Stimulated activated CD8-positive, alpha-beta memory T cell treated with anti-CD3 and anti-CD28 coated beads, Interleukin-12 subunit alpha, Interleukin-12 subunit beta, amount 100 ng/mL, for 24 hours (primary cell): ENCODE measurements around the gene CHST11.
"Not testable (repeated sequence)": the region's sequence is repeated elsewhere in the genome, so short reads cannot be mapped to it uniquely, and the experiment has no call there.

Experiments
- DNase-seq: peaks from one replicate; pipeline ENCODE4 v3.0.0-alpha.2; 2020; ENCODE audit errors: extremely low read depth

The CHST11 gene

DNA sequence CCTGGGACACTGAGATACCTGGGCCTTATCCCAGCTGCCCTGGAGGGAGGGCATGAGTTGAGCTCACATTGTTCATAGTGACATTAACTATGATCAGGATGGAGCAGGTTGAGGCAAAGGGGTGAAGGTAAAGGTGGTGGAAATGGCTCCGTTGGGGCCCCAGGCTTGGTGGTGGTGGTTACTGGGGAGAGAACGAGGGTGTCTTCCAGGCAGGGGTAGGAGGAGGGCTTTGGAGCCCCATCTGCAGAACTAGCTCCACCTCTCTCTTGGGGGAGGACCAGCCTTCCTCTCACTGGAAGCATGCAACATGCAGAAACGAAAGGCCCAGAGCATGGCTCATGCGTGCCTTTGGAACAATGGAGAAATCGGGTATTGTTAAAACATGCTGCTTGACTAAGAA lies 284.3 kb downstream of the CHST11 start:
- no peak for DNase-seq

DNA sequence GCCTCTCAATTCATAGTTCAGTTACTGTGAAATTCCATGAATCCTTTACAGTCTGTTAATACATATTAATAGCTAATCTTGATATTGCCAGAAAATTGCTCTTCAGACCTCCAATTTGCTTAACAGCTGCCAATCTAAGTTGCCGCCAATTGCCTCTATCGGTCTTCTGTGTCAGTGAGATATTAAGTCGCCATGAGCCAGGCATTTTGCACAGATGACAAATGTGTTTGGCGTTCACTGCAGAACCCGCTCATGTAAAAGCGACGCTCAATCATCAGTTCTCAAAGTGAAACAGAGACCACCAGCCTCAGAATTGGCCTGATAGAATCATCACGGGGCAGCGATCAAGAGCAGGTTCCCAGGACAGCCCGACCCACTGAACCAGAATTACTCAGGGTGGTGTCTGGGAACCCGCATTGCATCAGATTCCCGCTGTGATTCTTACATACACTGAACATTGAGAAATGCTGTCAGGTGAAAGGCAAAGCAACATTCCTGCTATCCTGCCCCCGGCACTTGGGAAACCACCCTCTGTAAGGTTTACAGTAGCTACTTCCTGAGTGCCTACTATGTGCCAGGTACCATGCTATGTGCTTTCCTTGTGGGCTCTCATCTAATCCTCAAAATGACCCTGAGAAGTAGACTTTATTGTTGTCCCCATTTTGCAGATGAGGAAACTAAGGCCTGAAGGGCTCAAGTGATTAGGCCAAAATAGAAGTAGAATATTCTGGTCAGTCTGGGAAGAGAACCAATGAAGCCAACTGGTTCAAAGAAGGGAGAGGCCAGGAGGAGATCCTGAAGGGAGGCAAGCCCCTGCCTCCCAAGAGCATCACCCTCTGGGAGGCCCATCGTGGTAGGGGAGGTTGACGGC lies 285.0 kb downstream of the CHST11 start:
- no peak for DNase-seq

DNA sequence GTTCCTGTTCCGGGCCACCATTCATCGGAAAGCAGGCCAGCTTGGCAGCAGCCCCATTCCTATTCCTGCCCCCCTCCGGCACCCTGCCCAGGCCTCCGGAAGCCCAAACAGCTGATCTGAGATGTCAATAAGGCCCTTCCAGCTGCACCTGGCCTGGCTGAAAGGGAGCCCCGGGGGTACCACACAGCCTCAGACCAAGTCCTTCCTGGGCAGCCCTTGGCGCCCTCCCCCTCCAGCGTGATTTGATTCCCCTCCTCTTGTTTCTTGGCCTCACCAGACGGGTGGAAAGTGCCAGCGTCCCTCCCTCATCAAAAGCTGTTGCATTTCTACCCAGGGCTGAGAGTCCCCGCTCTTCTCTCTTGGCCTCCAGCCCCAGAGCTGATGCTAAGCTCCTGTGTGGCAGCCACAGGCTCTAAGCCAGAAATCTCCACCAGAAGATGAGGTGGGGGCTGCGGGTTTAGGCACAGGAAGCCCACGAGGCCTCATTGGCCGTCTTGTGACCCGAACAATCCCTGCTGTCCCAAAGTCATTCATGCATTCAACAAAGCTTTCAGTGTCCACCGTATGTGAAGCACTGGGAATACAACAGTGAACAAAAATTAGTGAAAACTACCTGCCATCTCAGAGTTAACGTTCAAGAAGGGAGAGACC lies 285.9 kb downstream of the CHST11 start:
- no peak for DNase-seq

DNA sequence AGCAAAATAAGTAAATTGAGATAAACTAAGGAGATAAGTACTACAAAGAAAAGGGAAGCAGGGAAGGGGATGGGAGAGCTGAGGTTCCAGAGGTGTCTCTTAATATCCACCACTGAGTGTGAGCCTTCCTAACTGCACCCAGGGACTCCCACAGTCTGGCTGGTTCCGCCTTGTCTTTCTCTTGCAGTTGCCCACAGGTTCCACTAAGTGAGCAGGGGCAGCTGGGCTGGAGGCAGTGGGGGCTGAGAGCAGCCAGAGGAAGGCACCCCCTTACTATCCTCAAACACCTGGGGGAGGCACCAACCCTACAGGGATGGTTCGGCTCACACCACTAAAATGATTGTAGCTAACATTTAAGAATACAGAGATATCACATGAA lies 286.4 kb downstream of the CHST11 start:
- no peak for DNase-seq

DNA sequence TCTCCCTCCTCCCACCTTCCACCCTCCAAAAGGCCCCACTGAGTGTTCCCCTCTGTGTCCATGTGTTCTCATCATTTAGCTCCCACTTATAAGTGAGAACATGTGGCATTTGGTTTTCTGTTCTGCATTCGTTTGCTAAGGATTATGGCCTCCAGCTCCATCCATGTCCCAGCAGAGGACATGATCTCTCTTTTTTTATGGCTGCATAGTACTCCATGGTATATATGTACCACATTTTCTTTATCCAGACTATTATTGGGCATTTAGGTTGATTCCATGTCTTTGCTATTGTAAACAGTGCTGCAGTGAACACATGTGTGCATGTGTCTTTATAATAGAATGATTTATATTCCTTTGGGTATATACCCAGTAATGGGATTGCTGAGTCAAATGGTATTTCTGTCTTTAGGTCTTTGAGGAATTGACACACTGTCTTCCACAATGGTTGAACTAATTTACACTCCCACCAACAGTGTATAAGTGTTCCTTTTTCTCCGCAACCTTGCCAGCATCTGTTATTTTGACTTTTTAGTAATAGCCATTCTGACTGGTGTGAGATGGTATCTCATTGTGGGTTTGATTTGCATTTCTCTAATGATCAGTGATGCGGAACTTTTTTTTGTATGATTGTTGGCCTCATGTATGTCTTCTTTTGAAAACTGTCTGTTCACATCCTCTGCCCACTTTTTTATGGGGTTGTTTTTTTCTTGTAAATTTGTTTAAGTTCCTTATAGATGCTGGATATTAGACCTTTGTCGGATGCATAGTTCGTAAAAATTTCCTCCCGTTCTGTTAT lies 287.2 kb downstream of the CHST11 start:
- DNase-seq, result not testable (repeated sequence)

DNA sequence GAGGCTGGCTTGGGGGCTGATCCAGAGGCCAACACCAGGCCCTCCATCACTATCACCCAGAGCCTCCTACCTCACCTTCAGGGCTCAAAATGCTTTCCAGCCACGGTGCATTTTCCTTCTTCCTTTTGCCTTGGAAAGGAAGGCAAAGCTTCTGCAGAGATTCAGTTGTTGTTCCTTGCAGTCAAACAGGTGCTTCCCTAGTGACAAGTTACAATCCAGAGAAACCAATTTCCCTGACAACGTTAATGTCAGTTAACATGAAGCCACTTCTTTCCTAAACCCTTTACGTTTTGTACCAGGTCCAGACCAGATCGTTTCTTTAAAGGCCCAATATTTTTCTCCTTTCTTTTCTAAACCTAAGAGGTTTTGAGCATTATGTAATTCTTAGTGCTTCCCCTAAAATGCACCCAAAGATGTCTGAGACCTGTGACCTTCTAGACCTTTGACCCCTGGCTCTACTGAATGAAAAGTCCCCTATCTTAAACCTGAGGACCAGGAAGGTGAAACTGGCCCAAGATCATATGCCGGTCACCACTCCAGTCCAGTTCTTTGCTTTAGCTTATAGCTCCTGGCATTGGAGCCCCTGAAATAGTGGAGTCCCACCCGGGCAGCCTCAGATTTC lies 289.8 kb downstream of the CHST11 start:
- no peak for DNase-seq

DNA sequence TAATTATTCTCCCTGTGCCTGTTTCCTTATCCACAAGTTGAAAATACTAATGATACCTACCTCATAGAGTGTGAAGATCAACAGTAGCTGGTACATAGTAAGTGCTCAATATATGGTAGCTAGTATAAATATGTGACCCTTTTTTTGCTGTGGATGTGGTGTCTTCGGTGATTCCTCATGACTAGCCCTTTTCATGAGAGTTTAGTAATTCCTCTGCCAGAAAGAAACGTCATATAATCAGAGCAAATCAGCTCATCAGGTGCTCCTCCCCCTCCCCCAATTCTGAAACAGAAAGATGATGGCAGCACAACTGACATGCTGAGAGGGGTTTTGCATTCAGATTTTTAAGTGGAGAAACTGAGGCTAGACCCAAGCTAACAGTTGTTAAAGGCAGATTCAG lies 290.6 kb downstream of the CHST11 start:
- no peak for DNase-seq

DNA sequence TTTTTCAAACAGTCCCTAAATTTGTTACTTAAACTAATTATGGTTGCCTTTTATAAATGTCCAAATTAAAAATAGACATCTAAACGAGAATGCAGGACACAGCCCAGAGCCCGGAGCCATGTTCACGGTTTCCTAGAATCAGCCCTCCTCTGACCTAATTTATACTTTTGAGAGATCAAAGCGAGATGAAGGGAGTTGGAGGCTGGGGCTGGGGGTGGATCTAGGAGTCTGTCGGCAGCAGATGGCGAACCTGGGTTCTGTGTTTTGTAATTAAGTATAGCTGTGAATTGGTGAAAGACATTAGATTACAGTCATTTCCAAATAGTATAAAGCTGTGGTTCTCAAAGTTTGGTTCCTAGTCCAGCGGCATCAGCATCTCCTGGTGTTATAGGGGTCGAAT lies 291.2 kb downstream of the CHST11 start:
- DNase-seq, result no peak

DNA sequence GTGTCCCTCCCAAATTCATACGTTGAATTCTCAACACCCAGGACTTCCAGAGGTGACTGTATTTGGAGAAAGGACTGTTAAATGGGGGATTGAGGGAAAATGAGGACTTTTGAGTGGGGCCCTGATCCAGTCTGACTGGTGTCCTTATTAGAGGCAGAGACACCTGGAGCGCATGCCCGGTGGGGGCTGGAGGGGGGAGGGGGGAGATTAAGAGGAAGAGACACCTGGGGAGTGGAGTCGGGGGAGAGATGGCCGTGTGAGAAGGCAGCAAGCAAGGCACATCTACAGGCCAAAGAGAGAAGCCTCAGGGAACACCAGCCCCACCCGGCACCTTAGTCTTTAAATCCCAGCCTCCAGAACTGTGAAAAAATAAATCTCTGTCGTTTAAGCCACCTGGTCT lies 291.6 kb downstream of the CHST11 start:
- no peak for DNase-seq

DNA sequence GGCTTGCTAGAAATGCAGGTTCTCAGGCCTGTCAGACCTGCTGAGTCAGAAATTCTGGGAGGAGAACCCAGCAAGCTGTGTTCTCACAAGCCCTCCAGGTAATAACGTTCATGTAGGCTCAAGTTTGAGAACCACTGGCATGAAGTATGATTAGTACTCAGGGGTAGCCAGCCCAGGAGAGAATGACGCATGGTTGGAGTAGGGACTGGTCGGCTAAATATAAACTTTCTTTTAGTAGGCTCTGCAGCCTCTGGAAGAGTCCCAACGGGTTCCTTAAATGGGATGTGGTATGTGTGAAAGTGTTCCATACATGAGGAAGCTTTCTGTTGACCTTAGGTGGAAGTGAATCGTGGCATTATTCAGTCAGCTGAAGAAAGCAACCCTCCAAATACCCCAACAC lies 292.0 kb downstream of the CHST11 start:
- no peak for DNase-seq

DNA sequence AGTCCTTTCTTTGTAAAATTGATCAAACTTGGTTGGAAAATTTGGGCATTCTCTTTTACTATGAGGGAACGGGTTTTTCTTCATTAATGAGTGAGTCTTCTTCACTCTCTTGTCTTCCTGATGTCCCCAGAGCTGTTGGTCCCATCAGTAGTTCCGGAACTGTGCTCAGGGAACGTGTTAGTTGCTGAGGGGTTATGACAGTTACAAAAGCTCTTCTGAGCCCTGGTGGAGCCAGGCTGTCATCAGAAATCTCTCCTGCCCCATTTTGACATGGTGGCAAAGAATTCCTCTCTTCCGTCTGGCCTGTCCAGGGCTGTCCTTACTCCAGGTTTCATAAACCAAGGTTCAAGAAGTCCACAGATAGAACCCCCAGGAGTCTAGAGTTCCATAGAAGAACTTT lies 292.8 kb downstream of the CHST11 start:
- DNase-seq, result no peak

DNA sequence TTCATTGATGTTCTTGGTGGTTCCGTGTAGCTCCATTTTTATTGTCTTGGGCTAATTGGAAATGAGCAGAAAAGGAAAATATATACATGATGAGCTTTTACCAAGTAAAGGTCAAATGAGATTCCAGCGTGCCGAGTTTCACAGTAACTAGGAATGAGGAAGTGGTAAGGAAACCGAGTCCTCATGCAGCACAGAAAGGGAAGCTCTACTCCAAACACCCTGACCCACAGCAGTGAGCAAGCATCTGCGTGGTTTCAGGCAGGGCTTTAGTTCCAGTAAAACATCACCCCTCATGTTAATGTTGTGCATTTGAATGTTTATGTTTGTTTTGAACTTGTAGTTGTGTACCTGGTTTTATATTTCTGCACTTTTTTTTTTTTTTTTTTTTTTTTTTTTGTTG lies 293.3 kb downstream of the CHST11 start:
- no peak for DNase-seq

DNA sequence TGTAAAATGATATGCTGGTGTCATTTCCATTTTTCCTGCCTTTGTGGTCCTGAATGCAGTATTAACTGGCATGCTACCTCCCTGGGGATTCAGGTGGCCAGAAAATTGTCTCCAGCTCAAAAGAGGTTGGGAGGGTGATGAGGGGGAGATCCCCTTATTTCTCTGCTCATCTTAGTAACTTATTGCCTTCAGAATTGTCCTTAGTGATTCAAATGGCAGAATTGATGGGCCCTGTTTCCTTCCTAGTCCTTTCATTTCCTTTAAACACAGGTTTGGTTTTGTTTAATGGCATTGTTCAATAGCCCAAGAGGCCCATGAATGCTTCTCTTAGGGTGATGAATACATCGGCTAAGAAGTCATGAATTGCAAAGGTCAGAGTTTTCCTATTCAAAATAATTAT lies 294.4 kb downstream of the CHST11 start:
- no peak for DNase-seq

DNA sequence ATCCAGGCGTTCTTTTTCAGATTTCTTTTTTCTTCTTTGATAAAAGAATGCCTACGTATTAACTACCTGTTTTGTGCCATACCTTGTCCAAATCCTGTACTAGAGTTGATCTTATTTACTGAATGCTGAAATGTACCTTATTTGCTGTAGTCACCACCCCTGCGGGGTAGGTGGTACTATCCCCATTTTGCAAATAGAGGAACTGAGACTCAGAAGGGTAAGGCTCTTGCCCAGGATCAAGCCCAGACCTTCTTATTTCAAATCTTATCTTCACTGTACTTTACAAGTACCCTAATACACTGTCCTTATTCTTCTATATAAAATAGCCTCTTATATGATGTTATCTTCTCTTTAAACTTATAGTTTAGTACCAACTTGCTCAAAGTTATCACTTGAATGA lies 294.8 kb downstream of the CHST11 start:
- DNase-seq, result no peak

DNA sequence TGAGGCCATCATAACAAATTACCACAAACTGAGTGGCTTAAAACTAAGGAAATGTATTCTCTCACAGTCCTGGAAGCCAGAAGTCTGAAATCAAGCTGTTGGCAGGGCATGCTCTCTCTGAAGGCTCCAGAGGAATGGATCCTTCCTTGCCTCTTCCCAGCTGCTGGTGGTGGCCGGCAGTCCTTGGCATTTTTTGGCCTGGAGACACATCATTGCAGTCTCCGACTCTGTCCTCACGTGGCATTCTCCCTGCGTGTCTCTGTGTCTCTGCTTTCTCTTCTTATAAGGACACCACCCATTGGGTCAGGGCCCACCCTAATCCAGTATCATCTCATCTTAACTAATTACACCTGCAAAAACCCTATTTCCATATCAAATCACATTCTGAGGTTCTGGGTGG lies 295.3 kb downstream of the CHST11 start:
- no peak for DNase-seq

DNA sequence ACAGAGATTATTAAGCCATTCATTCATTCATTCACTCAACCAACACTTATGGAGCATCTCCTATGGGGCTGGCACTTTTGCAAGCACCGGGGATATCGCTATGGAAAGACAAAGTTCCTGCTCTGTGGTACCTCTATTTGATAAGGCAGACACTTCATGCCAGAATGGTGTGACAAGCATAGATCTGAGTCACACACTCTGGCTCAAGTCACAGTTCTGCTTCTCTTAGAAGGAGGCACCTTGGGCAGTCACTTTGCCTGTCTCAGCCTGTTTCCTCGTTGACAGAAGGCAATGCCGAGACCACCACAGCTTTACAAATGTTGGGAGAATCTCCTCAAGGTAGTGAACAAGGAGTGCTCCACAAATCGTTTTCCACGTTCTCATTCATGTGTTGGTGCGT lies 296.1 kb downstream of the CHST11 start:
- DNase-seq, result no peak

DNA sequence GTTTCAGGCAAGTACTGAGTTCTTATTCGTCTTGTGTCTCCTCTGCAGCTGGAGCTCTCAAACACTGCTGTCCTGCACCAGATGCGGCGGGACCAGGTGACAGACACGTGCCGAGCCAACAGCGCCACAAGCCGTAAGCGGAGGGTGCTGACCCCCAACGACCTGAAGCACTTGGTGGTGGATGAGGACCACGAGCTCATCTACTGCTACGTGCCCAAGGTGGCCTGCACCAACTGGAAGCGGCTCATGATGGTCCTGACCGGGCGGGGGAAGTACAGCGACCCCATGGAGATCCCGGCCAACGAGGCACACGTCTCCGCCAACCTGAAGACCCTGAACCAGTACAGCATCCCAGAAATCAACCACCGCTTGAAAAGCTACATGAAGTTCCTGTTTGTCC lies 300.2 kb downstream of the CHST11 start:
- no peak for DNase-seq

DNA sequence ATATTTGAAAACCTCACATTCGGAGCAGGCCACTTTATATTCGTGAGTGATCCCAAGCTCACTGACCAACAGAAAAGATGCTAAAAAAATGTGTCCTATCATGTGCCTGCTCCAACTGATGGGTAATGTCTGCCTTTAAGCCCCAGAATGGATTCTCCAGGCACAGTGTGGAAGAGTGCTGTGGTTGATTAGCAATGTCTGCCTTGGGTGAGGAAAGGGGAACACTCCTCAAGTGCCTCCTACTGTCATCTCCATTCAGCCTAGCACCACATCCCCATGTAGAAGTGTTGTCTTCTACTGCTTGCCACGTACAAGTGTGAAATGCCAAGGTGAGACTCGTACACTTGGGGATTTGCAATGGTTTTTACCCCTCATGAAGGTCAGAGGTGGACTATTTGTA lies 302.0 kb downstream of the CHST11 start:
- no peak for DNase-seq

DNA sequence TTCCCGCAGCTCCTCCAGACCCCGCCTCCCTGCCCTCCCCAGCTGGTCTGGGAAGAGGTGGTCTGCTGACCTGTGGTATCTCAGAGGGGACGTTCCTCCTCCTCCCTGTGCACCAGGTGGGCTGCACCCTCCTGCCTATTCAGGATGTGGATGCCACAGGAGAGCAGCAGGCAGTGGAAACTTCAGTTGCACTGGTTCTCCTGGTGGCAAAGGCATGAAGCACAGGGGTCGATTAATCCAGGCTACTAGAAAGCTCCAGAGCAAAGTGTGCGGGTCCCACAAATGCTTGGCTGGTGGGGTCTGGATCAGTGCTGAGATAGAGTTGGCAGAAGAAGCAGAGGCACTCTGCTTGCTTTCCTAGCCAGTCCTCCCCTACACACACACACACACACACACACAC lies 304.3 kb downstream of the CHST11 start:
- no peak for DNase-seq

DNA sequence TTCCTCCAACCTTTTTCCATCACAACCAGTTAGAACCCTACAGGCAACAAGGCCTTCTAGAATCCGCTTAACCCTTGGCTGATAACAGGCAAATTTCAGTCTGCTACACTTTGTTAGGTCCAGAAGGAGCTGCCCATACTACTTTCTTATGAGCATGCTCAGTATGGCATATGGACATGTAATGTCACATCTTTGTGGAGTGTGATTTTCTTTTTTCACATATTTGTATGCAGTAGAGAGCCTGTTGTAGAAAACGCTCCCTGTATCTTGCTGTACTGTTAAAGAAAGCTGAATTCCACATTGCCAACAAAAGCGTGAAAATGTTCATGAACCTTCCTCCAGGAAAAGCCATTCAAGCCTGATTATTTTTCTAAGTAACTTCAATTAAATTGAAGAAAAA lies 304.9 kb downstream of the CHST11 start:
- no peak for DNase-seq

DNA sequence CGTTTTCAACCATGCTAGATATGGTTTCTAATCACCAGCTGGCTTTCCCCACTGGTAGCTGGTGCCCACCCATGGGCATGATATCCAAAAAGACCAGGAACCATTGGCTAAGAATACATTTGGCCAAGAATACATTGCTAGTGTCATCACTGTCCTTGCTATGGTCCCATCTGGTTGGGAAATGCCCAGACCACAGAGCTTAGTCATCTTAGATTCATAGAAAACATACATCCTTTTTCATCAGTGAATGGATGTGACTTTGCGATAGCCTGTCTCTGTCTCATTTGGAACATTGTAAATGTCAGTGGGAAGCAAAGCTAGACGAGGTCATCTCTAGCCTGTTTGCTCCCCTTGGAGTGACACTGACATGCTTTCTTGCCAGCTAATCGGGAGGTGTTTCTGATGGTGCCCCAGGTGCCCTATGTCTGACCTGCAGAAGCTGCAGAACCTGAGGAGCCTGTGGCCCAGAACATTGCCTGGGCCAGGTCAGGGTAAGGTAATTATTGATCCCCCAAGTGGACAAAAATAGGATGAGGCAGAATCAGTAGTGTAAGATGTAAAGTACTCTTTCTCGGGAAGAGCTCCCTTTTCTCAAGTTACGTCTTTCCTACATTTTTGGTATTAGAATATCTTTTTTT lies 306.5 kb downstream of the CHST11 start:
- DNase-seq, result no peak
